Stimulated activated naive CD8-positive, alpha-beta T cell treated with anti-CD3 and anti-CD28 coated beads, Interleukin-15, Interleukin-2, amounts not matched to agents 100 ng/mL and 50 ng/mL, for 24 hours (primary cell): ENCODE results near the gene LNP1.

Experiments
- H3K27ac Mint-ChIP-seq: one replicate; pipeline ENCODE4 v1.8.0; 2021; ENCODE audit warnings: mild to moderate bottlenecking, mixed read lengths
- H3K27me3 Mint-ChIP-seq: one replicate; pipeline ENCODE4 v1.8.0; 2021; ENCODE audit warnings: mixed read lengths
- H3K36me3 Mint-ChIP-seq: one replicate; pipeline ENCODE4 v1.8.0; 2021; ENCODE audit warnings: low read depth, mixed read lengths
- H3K4me1 Mint-ChIP-seq: one replicate; pipeline ENCODE4 v1.8.0; 2021; ENCODE audit warnings: low read depth, mixed read lengths
- H3K4me3 Mint-ChIP-seq: one replicate; pipeline ENCODE4 v1.8.0; 2021; ENCODE audit warnings: mild to moderate bottlenecking, mixed read lengths
- H3K9me3 Mint-ChIP-seq: one replicate; pipeline ENCODE4 v1.8.0; 2021; ENCODE audit warnings: mixed read lengths

LNP1 gene

DNA sequence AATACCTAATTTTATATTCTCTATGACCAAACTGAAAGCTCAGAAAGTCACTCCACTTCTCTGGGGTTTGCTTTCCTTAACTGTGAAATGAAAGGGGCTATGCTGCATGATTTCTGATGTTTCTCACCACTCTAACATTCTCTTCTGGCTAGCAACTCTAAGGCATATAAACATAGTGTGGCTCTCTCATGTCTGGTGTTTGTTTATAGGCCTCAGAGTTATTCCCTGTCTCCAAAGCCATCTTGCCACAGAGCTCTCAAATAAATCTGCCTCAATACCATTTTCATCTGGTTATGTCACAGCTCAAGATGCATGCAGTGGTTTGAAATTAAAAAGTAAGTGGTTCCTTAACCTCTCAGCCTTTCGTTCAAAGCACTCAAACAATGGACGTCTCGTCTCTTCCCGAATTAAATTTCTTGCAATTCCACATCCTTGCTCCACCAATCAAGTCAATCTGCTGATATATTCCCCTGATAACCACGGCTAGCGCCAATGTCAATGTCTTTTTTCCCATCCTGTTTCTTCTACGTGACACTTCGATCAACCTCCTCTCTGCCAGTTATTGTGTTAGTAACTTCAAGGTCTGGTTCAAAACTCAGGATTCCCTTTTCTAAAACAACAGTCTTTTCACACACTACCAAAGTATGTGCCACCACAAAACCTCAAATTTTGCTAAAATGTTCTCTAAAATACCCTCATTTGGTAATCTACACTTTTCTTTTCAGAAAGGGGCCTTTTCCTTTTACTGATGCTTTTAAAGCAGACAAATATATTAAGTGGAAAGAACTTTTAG, 16.4 kb upstream of the LNP1 start:
- no peak overlapping the region for H3K27ac Mint-ChIP-seq

DNA sequence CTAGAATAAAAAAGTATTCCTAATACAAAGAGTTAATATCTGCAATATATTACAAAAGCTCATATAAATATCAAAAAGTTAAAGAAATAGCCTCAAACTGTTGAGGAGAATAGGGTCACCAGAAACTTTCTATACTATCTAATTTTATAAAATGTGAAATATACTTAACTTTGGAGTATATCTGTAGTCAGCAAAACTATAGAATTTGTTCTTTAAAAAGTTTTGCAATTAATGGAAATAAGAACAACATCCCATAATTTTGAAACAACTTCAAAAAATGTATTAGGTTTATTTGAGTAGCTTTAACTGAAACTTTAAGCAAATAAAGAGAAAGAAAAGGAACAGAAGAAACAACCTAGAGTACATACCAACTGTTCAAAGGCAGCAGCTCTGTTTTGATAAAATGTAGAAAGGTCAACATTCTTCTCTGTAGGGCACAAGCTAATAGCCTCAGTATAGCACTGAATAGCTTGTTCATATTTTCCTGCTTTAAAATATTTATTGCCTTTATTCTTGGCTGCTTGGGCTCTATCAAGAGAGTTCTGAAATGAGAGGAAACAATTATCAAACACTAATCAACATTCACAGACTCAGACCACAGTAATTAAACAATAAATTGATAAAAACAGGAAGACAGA, 14.8 kb upstream of the LNP1 start:
- Mint-ChIP-seq H3K9me3 (no peaks in the 10 kb centered on the region), H3K36me3 (peaks cover 59% of the 10 kb centered on the region), H3K27me3 (no peaks in the 10 kb centered on the region), H3K4me3 (no peak overlapping the region), H3K4me1 (peaks cover 20% of the 10 kb centered on the region), H3K27ac (no peak overlapping the region)

More for the DNA sequence above, 16.4 kb upstream of the LNP1 start:
- peaks cover 20% of the 10 kb centered on the region for H3K4me1 Mint-ChIP-seq
- H3K36me3 Mint-ChIP-seq = peaks cover 71% of the 10 kb centered on the region
- H3K4me3 Mint-ChIP-seq = no peak overlapping the region
- no peaks in the 10 kb centered on the region for H3K27me3 Mint-ChIP-seq
- no peaks in the 10 kb centered on the region for H3K9me3 Mint-ChIP-seq

DNA sequence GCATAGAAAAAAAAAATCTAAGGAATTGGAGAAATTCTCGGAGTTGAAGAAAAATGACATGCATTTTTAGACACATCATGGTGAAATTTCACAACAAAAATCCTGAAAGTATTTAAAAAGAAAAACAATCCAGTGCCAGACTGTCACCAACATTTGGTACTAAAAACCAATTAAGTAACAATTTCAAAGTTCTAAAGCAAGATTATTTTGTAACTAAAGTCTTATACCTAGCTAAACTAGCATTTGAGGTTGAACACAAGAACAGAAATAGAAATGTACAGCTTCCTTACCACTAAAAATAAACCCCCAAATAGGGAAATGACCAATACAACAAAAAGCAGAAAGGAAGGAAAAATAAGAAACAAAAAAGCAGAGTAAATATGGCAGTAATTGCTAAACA, 12.3 kb upstream of the LNP1 start:
- Mint-ChIP-seq H3K4me3 (no peak overlapping the region), H3K27me3 (no peaks in the 10 kb centered on the region), H3K36me3 (peaks cover 57% of the 10 kb centered on the region), H3K27ac (no peak overlapping the region), H3K9me3 (no peaks in the 10 kb centered on the region), H3K4me1 (peaks cover 24% of the 10 kb centered on the region)

DNA sequence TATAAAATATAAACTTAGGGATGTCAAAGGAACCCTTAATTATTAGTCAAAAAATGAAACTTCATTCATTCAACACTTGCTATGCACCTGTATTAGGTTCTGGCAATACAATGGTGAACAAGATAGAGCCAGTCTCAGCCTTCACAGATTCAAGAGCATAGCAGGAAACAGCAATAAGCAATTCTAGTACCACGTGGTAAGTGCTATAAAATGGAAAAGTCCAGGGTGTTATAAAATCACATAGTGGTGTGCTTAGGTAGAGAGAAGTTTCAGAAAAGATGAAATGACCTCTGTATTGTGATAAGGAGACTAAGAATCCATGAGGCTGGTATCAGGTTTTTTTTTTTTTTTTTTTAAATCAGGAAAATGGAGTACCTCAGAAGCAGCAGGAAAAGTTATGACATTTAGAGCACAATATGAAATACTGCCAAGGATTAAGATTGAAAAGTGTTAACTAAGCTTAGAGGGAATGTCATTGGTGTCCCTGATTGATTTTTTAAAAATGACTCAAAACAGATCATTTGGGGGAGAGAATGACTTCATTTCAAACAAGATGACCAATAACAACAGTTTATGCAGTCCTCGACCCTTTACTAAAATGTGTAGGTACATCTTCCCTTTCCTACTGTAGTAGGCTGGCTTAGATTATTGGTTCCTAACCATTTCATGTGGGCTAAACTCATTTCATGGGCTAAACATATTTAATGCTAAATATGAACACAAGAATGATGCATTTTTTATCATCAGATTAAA, 5.5 kb upstream of the LNP1 start:
- peak overlapping the region; percentile 22 for H3K4me3 Mint-ChIP-seq
- H3K4me1 Mint-ChIP-seq = peaks cover 51% of the 10 kb centered on the region
- no peaks in the 10 kb centered on the region for H3K9me3 Mint-ChIP-seq
- H3K27me3 Mint-ChIP-seq = no peaks in the 10 kb centered on the region
- H3K27ac Mint-ChIP-seq = peak overlapping the region; percentile 33
- H3K36me3 Mint-ChIP-seq = peaks cover 31% of the 10 kb centered on the region

DNA sequence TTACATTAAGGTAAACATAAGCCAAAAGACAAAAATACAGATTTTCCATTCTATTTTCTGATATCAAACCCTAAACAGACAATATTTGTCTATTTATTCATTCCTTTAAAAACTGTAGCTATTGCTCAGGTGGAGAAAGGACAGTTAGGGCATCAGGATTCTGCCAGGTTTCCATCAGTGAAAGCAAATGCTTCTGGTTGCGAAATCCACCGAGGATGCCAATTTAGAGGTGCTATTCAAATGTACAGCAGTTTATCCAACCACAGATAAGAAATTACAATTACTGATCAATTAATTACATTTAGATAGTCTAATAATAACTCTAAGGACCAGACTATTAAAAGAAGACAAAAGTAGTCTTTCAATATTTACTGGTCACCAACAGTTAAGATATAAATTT, 4.4 kb upstream of the LNP1 start:
- H3K9me3 Mint-ChIP-seq = no peaks in the 10 kb centered on the region
- peaks cover 30% of the 10 kb centered on the region for H3K36me3 Mint-ChIP-seq
- H3K4me3 Mint-ChIP-seq = no peak overlapping the region
- peaks cover 55% of the 10 kb centered on the region for H3K4me1 Mint-ChIP-seq
- H3K27ac Mint-ChIP-seq = no peak overlapping the region
- H3K27me3 Mint-ChIP-seq = no peaks in the 10 kb centered on the region

- peaks cover 71% of the 10 kb centered on the region for H3K4me1 Mint-ChIP-seq
- H3K4me3 Mint-ChIP-seq = peak overlapping the region; percentile 92
- H3K27ac Mint-ChIP-seq = peak overlapping the region; percentile 87
- no peaks in the 10 kb centered on the region for H3K9me3 Mint-ChIP-seq
- no peaks in the 10 kb centered on the region for H3K27me3 Mint-ChIP-seq
- peaks cover 21% of the 10 kb centered on the region for H3K36me3 Mint-ChIP-seq
Measured at GRCh38 chr3:100399341-100400071, 1.8 kb upstream of the LNP1 start.

GRCh38 chr3:100400419-100400779, 940 bp upstream of the LNP1 start:
- Mint-ChIP-seq H3K36me3 (peaks cover 25% of the 10 kb centered on the region), H3K4me1 (peaks cover 76% of the 10 kb centered on the region), H3K27me3 (no peaks in the 10 kb centered on the region), H3K9me3 (no peaks in the 10 kb centered on the region), H3K4me3 (peak overlapping the region; percentile 92), H3K27ac (peak overlapping the region; percentile 87)

DNA sequence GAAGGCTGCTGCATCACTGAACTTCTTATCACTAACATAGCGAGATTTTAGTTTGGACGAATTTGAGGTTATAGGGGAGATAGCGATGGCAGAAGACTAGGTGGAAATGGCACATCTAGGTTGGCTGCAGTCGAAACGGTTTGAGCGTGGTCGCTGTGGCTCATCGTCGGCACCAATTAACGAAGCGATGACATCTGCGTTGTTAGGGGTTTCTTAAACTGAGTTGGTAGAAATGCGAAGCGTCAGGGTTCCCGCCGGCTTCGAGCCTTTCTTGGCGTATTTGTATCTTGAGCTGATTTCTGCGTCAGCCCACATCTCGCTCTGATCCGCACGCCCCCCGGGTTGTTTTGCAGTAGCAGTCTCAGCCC, 319 bp downstream of the LNP1 start:
- no peaks in the 10 kb centered on the region for H3K27me3 Mint-ChIP-seq
- H3K9me3 Mint-ChIP-seq = no peaks in the 10 kb centered on the region
- peaks cover 19% of the 10 kb centered on the region for H3K36me3 Mint-ChIP-seq
- H3K27ac Mint-ChIP-seq = peak overlapping the region; percentile 100
- peak overlapping the region; percentile 92 for H3K4me3 Mint-ChIP-seq
- peaks cover 64% of the 10 kb centered on the region for H3K4me1 Mint-ChIP-seq

GRCh38 chr3:100402256-100402655, 917 bp downstream of the LNP1 start:
- Mint-ChIP-seq H3K27ac (peak overlapping the region; percentile 100), H3K36me3 (peaks cover 21% of the 10 kb centered on the region), H3K4me1 (peaks cover 58% of the 10 kb centered on the region), H3K9me3 (peaks cover 1% of the 10 kb centered on the region), H3K27me3 (no peaks in the 10 kb centered on the region), H3K4me3 (peak overlapping the region; percentile 92)

DNA sequence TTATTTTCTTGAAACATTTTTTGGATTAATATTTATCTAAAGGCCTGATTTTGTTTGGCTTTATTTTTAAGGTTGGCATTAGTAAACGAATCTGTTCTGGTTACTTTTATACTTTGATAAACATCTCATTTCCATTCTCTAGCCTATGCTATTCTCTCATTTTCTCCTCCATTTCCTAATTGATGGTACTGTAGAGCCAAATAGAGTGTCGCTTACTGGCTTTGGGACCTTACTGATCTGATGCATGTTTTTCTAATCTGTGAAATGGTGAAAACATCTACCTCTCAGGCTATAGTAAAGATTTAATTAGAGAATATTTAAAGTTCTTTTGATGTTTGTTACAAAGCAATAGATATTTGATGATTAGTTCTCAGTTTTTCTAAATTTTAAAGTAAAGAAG, 1.6 kb downstream of the LNP1 start:
- Mint-ChIP-seq H3K27ac (peak overlapping the region; percentile 37), H3K36me3 (peaks cover 27% of the 10 kb centered on the region), H3K27me3 (no peaks in the 10 kb centered on the region), H3K9me3 (peaks cover 8% of the 10 kb centered on the region), H3K4me1 (peaks cover 54% of the 10 kb centered on the region), H3K4me3 (peak overlapping the region; percentile 92)

GRCh38 chr3:100403362-100404249, 2.3 kb downstream of the LNP1 start:
- Mint-ChIP-seq H3K27ac (no peak overlapping the region), H3K9me3 (peaks cover 11% of the 10 kb centered on the region), H3K4me3 (peak overlapping the region; percentile 92), H3K4me1 (peaks cover 49% of the 10 kb centered on the region), H3K27me3 (no peaks in the 10 kb centered on the region), H3K36me3 (peaks cover 29% of the 10 kb centered on the region)

DNA sequence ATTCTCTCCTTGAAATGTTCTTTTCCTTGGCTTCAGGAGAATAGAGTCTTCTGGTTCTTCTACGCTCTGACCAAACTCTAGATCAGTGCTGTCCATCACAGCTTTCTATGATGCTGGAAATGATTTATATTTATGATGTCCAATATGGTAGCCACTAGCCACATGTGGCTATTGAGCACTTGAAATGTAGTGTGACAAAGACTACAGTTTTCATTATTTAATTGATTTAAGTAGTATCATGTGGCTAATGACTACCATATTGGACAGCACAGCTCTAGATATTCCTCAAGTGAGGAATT, 2.9 kb downstream of the LNP1 start:
- Mint-ChIP-seq H3K27ac (no peak overlapping the region), H3K4me1 (peaks cover 43% of the 10 kb centered on the region), H3K9me3 (peaks cover 11% of the 10 kb centered on the region), H3K27me3 (no peaks in the 10 kb centered on the region), H3K4me3 (peak overlapping the region; percentile 92), H3K36me3 (peaks cover 29% of the 10 kb centered on the region)

DNA sequence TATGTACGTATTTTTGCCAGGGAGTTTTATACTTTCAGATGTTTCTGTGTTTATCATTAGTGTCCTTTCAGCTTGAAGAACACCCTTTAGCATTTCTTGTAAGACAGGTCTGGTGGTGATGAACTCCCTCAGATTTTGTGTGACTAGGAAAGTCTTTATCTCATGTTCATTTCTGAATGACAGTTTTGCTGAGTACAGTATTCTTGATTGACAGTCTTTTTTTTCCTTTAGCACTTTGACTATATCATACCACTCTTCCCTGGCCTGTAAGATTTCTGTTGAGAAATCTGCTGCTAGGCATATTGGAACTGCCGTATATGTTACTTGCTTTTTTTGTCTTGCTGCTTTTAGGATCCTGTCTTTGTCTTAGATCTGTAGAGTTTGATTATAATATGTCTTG, 5.8 kb downstream of the LNP1 start:
- H3K9me3 Mint-ChIP-seq = peaks cover 15% of the 10 kb centered on the region
- no peak overlapping the region for H3K27ac Mint-ChIP-seq
- H3K4me3 Mint-ChIP-seq = no peak overlapping the region
- H3K4me1 Mint-ChIP-seq = peaks cover 26% of the 10 kb centered on the region
- H3K36me3 Mint-ChIP-seq = peaks cover 38% of the 10 kb centered on the region
- no peaks in the 10 kb centered on the region for H3K27me3 Mint-ChIP-seq

GRCh38 chr3:100407977-100408532, 6.7 kb downstream of the LNP1 start:
- Mint-ChIP-seq H3K4me1 (peaks cover 17% of the 10 kb centered on the region), H3K36me3 (peaks cover 46% of the 10 kb centered on the region), H3K4me3 (no peak overlapping the region)

More at GRCh38 chr3:100407977-100408532, 6.7 kb downstream of the LNP1 start:
- no peaks in the 10 kb centered on the region for H3K27me3 Mint-ChIP-seq
- H3K9me3 Mint-ChIP-seq = peaks cover 20% of the 10 kb centered on the region
- H3K27ac Mint-ChIP-seq = no peak overlapping the region
